OCI-LY3 (cell line): ENCODE data around the gene SCGB1A1.

ENCODE experiments used
- EZH2phosphoT487 ChIP-seq: fragments of 200-600 bp; shearing (Covaris generic); IDR thresholded peaks from 2 replicates; pipeline ENCODE4 v1.6.1; 2018; ENCODE audit warnings: antibody characterized with exemption, mixed run types, low read depth
- TF ChIP-seq, protein P1 (sequence below): fragments of 200-600, 300-600 bp; sonication (generic); IDR thresholded peaks from 2 replicates; pipeline ENCODE4 v1.5.1; 2014; ENCODE audit warnings: antibody characterized with exemption, low read length, low read depth

DNA sequence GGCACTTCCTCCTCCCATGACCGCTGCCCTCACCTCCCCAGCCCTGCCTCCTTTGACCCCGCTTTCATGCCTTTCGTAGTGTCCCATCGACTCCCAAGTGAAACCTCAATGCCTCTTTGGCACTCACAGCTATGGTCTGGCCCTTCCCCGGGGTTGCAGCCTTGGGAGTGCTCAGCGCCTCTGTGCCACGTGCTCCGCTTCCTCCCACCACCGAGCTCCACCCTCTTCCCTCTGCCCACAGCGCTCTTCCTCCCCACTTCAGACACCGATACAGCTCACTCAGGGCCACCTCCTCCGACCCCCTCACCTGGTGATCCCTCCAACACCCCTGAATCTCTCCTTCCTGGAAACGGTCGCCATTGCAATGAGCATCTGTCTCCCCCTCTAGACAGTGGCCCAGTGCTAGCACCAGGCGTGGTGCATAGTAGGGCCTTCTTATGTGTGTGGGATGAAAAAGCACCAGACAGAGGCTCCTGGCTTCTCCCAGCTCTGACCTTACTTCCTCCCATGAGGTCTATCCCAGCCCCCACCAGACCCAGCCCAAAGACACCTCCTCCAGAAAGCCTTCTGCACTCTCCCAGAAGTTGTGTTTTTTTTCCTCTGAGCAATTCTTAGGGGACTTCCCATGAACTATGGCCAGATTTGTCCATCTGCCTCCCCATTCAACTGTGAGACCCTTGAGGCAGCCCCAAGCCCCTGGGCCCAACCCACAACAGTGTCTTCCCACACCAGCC, 16.4 kb upstream of the SCGB1A1 start:
- TF ChIP-seq, protein P1, sequence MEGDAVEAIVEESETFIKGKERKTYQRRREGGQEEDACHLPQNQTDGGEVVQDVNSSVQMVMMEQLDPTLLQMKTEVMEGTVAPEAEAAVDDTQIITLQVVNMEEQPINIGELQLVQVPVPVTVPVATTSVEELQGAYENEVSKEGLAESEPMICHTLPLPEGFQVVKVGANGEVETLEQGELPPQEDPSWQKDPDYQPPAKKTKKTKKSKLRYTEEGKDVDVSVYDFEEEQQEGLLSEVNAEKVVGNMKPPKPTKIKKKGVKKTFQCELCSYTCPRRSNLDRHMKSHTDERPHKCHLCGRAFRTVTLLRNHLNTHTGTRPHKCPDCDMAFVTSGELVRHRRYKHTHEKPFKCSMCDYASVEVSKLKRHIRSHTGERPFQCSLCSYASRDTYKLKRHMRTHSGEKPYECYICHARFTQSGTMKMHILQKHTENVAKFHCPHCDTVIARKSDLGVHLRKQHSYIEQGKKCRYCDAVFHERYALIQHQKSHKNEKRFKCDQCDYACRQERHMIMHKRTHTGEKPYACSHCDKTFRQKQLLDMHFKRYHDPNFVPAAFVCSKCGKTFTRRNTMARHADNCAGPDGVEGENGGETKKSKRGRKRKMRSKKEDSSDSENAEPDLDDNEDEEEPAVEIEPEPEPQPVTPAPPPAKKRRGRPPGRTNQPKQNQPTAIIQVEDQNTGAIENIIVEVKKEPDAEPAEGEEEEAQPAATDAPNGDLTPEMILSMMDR = no peak
- no peak for TF ChIP-seq EZH2phosphoT487
